NCI-H1092 treated with DMSO at 0.1 percent for 48 hours (cell line): ENCODE measurements around the gene CXCL12.

Experiments
- DNase-seq: peaks from one replicate; lab custom pipeline; 2025; lab: John Stamatoyannopoulos, UW

The CXCL12 gene

GRCh38 chr10:44334091-44334490, 50.8 kb downstream of the CXCL12 start:
- no peak for DNase-seq

GRCh38 chr10:44333511-44333910, 51.4 kb downstream of the CXCL12 start:
- no peak for DNase-seq

GRCh38 chr10:44332465-44332864, 52.4 kb downstream of the CXCL12 start:
- no peak for DNase-seq

GRCh38 chr10:44330431-44330830, 54.5 kb downstream of the CXCL12 start:
- DNase-seq, result no peak

- DNase-seq, result no peak
Observed at GRCh38 chr10:44327461-44327860, 57.4 kb downstream of the CXCL12 start.
